Activated CD8-positive, alpha-beta memory T cell treated with anti-CD3 and anti-CD28 coated beads, Interleukin-2, amount 50 U/mL, for 48 hours (primary cell): Measurements from ENCODE around the gene CDKL5.

ENCODE experiments used
- DNase-seq: peaks from one replicate; pipeline ENCODE4 v3.0.0-alpha.2; 2020

Gene CDKL5

GRCh38 chrX:18461431-18461830 is 36.0 kb downstream of the CDKL5 start:
- DNase-seq: no peak

- no peak for DNase-seq
Observed at GRCh38 chrX:18464499-18464898, 39.1 kb downstream of the CDKL5 start.

- DNase-seq: no peak
Observed at GRCh38 chrX:18465051-18465450, 39.6 kb downstream of the CDKL5 start.

- no peak for DNase-seq
Observed at GRCh38 chrX:18468599-18468998, 43.2 kb downstream of the CDKL5 start.

GRCh38 chrX:18471296-18471695 is 45.9 kb downstream of the CDKL5 start:
- no peak for DNase-seq

GRCh38 chrX:18490806-18491555 is 65.6 kb downstream of the CDKL5 start:
- no peak for DNase-seq

- DNase-seq: no peak
Observed at GRCh38 chrX:18491587-18492340, 66.4 kb downstream of the CDKL5 start.

- DNase-seq: no peak
Observed at GRCh38 chrX:18534949-18535348, 109.5 kb downstream of the CDKL5 start.

GRCh38 chrX:18537068-18537467 is 111.7 kb downstream of the CDKL5 start:
- no peak for DNase-seq

GRCh38 chrX:18537524-18537923 is 112.1 kb downstream of the CDKL5 start:
- no peak for DNase-seq

- no peak for DNase-seq
Observed at GRCh38 chrX:18542131-18542530, 116.7 kb downstream of the CDKL5 start.

GRCh38 chrX:18542905-18543304 is 117.5 kb downstream of the CDKL5 start:
- no peak for DNase-seq

- DNase-seq: no peak
Observed at GRCh38 chrX:18543738-18544137, 118.3 kb downstream of the CDKL5 start.

GRCh38 chrX:18545771-18546170 is 120.4 kb downstream of the CDKL5 start:
- DNase-seq: no peak

GRCh38 chrX:18548996-18549395 is 123.6 kb downstream of the CDKL5 start:
- no peak for DNase-seq

GRCh38 chrX:18549643-18550042 is 124.2 kb downstream of the CDKL5 start:
- no peak for DNase-seq

- DNase-seq: no peak
Observed at GRCh38 chrX:18557879-18558278, 132.5 kb downstream of the CDKL5 start.

- DNase-seq: no peak
Observed at GRCh38 chrX:18558799-18559198, 133.4 kb downstream of the CDKL5 start.

GRCh38 chrX:18561020-18561419 is 135.6 kb downstream of the CDKL5 start:
- no peak for DNase-seq

- no peak for DNase-seq
Observed at GRCh38 chrX:18565727-18566126, 140.3 kb downstream of the CDKL5 start.

- no peak for DNase-seq
Observed at GRCh38 chrX:18566748-18567147, 141.3 kb downstream of the CDKL5 start.

GRCh38 chrX:18573556-18573955 is 148.1 kb downstream of the CDKL5 start:
- no peak for DNase-seq

- no peak for DNase-seq
Observed at GRCh38 chrX:18574591-18574990, 149.2 kb downstream of the CDKL5 start.

- DNase-seq: no peak
Observed at GRCh38 chrX:18575744-18576143, 150.3 kb downstream of the CDKL5 start.

- no peak for DNase-seq
Observed at GRCh38 chrX:18577400-18577799, 152.0 kb downstream of the CDKL5 start.
